Endodermal cell (in vitro differentiated cells): Measurements from ENCODE around the gene MPEG1. TPM values are rescaled to one million over a fixed set of nuclear protein-coding genes. Genes with fewer than 3 reads are reported as not detected.

Experiments used
- DNase-seq: peaks from one replicate; pipeline ENCODE4 v3.0.0-alpha.2; 2017
- H3K27ac ChIP-seq: 2 replicates; pipeline ENCODE4 v1.5.1; 2013; ENCODE audit warnings: mild to moderate bottlenecking, low read depth, low read length, moderate library complexity
- H3K27me3 ChIP-seq: 2 replicates; pipeline ENCODE4 v1.6.1; 2013; ENCODE audit warnings: mild to moderate bottlenecking, low read length, moderate library complexity; ENCODE audit not compliant: insufficient read depth, control insufficient read depth, poor library complexity, severe bottlenecking
- H3K36me3 ChIP-seq: 2 replicates; pipeline ENCODE4 v1.7.0; 2013; ENCODE audit warnings: mild to moderate bottlenecking, low read length, moderate library complexity; ENCODE audit not compliant: control insufficient read depth, insufficient read depth
- H3K4me1 ChIP-seq: one replicate; pipeline ENCODE4 v1.7.0; 2013; ENCODE audit warnings: low read length; ENCODE audit not compliant: control insufficient read depth, insufficient read depth
- H3K4me3 ChIP-seq: 2 replicates; pipeline ENCODE4 v1.5.1; 2013; ENCODE audit warnings: mild to moderate bottlenecking, low read length, moderate library complexity
- H3K9ac ChIP-seq: 2 replicates; pipeline ENCODE4 v1.6.1; 2013; ENCODE audit warnings: mild to moderate bottlenecking, low read length, moderate library complexity; ENCODE audit not compliant: poor library complexity, severe bottlenecking; ENCODE audit errors: extremely low read depth
- H3K9me3 ChIP-seq: 2 replicates; pipeline ENCODE4 v1.6.1; 2013; ENCODE audit warnings: mild to moderate bottlenecking, low read length, moderate library complexity; ENCODE audit not compliant: control insufficient read depth
- H3K27ac Mint-ChIP-seq: 2 replicates; pipeline ENCODE4 v1.8.0; 2020; ENCODE audit warnings: mixed read lengths
- H3K27me3 Mint-ChIP-seq: 2 replicates; pipeline ENCODE4 v1.8.0; 2021; ENCODE audit warnings: mild to moderate bottlenecking, mixed read lengths; ENCODE audit not compliant: insufficient read depth
- H3K36me3 Mint-ChIP-seq: 2 replicates; pipeline ENCODE4 v1.8.0; 2020; ENCODE audit warnings: low read depth, mixed read lengths
- H3K4me1 Mint-ChIP-seq: 2 replicates; pipeline ENCODE4 v1.8.0; 2020; ENCODE audit warnings: mixed read lengths
- H3K4me3 Mint-ChIP-seq: 2 replicates; pipeline ENCODE4 v1.8.0; 2020; ENCODE audit warnings: mild to moderate bottlenecking, moderate library complexity, mixed read lengths
- H3K9me3 Mint-ChIP-seq: 2 replicates; pipeline ENCODE4 v1.8.0; 2020; ENCODE audit warnings: mild to moderate bottlenecking, mixed read lengths
- CTCF ChIP-seq: fragments of 200-600 bp; sonication (generic); conservative IDR thresholded peaks from 2 replicates; pipeline ENCODE4 v1.5.0; 2021; ENCODE audit warnings: antibody characterized with exemption, mild to moderate bottlenecking
- WGBS, 2 experiments: methylation state at CpG; one replicate each; pipeline versions ENCODE4 v1.1.5 to v1.1.7; 2013; ENCODE audit warnings: missing lambda C conversion rate in 2 of 2, mixed read lengths in 1 of 2; ENCODE audit not compliant: insufficient coverage in 1 of 2, insufficient read length in 1 of 2; 5-methylcytosine and 5-hydroxymethylcytosine counted together
- total RNA-seq, 2 donors: library from RNA; stranded (reverse); fragmentation: NEBNext Ultra II Directional in 1 of 2; extraction: Animal tissue kit (Norgen Biotek cat#: 25700) in 1 of 2; gene quantifications; 2 replicates in 1 of 2; 3 replicates in 1 of 2; pipeline ENCODE4 v1.2.1, GENCODE V29; 2021

Gene MPEG1
- total RNA-seq, 2 donors from 2014 or later, result not detected

- Histone ChIP-seq H3K27ac (no peak overlapping the region), H3K9me3 (no peaks in the 10 kb centered on the region), H3K9ac (no peak overlapping the region), H3K4me1 (no peaks in the 10 kb centered on the region), H3K4me3 (no peak overlapping the region), H3K27me3 (no peaks in the 10 kb centered on the region), H3K36me3 (peaks cover 84% of the 10 kb centered on the region)
- no peak for DNase-seq
- no peak overlapping the region for H3K27ac Mint-ChIP-seq
- H3K36me3 Mint-ChIP-seq, result peaks cover 43% of the 10 kb centered on the region
- TF ChIP-seq CTCF, result no peak
- H3K27me3 Mint-ChIP-seq, result no peaks in the 10 kb centered on the region
- no peak overlapping the region for H3K4me3 Mint-ChIP-seq
- 90 to 97% methylated on average over 2 to 3 of the region's 3 CpGs for WGBS, 2 experiments
- H3K9me3 Mint-ChIP-seq, result no peaks in the 10 kb centered on the region
- peaks cover 7% of the 10 kb centered on the region for H3K4me1 Mint-ChIP-seq
Measured at GRCh38 chr11:59187035-59187434, 25.7 kb downstream of the MPEG1 start.

GRCh38 chr11:59186130-59186594 lies 26.6 kb downstream of the MPEG1 start:
- WGBS, 2 experiments, result 78 to 81% methylated on average over 4 to 5 of the region's 5 CpGs
- Mint-ChIP-seq H3K4me3 (no peak overlapping the region), H3K4me1 (peaks cover 7% of the 10 kb centered on the region), H3K9me3 (no peaks in the 10 kb centered on the region), H3K27ac (no peak overlapping the region), H3K27me3 (no peaks in the 10 kb centered on the region), H3K36me3 (peaks cover 45% of the 10 kb centered on the region)
- H3K36me3 ChIP-seq, result peaks cover 84% of the 10 kb centered on the region
- peak; percentile 90 for DNase-seq
- TF ChIP-seq CTCF, result peak; percentile 89
- H3K9me3 ChIP-seq, result no peaks in the 10 kb centered on the region
- no peak overlapping the region for H3K9ac ChIP-seq
- no peaks in the 10 kb centered on the region for H3K4me1 ChIP-seq
- peak overlapping the region; percentile 99 for H3K27ac ChIP-seq
- H3K27me3 ChIP-seq, result no peaks in the 10 kb centered on the region
- no peak overlapping the region for H3K4me3 ChIP-seq

- Histone ChIP-seq H3K36me3 (peaks cover 79% of the 10 kb centered on the region), H3K9me3 (no peaks in the 10 kb centered on the region), H3K4me1 (no peaks in the 10 kb centered on the region), H3K27me3 (no peaks in the 10 kb centered on the region), H3K4me3 (no peak overlapping the region), H3K9ac (no peak overlapping the region), H3K27ac (peak overlapping the region; percentile 99)
- H3K4me3 Mint-ChIP-seq, result no peak overlapping the region
- TF ChIP-seq CTCF, result no peak
- peaks cover 7% of the 10 kb centered on the region for H3K4me1 Mint-ChIP-seq
- H3K27ac Mint-ChIP-seq, result peak overlapping the region; percentile 58
- H3K27me3 Mint-ChIP-seq, result no peaks in the 10 kb centered on the region
- peaks cover 40% of the 10 kb centered on the region for H3K36me3 Mint-ChIP-seq
- WGBS, 2 experiments, result 90 to 93% methylated on average over 3 to 5 of the region's 5 CpGs
- no peak for DNase-seq
- no peaks in the 10 kb centered on the region for H3K9me3 Mint-ChIP-seq
Measured at GRCh38 chr11:59185386-59185945, 27.3 kb downstream of the MPEG1 start.
